Breast epithelium (tissue), 3 donors: ENCODE measurements around the gene MCF2L2.

Experiments
- POLR2A ChIP-seq: fragments of 450-650 bp; IDR thresholded peaks from one replicate; pipeline ENCODE4 v1.6.1; 2016; ENCODE audit warnings: antibody characterized with exemption, mild to moderate bottlenecking, moderate library complexity
- TF ChIP-seq, protein P1 (sequence below), 3 donors: fragments of 450-650 bp; IDR thresholded peaks; one replicate each; pipeline ENCODE4 v1.5.1; 2016 to 2017; ENCODE audit warnings: antibody characterized with exemption in 3 of 3, mild to moderate bottlenecking in 3 of 3, moderate library complexity in 3 of 3

DNA sequence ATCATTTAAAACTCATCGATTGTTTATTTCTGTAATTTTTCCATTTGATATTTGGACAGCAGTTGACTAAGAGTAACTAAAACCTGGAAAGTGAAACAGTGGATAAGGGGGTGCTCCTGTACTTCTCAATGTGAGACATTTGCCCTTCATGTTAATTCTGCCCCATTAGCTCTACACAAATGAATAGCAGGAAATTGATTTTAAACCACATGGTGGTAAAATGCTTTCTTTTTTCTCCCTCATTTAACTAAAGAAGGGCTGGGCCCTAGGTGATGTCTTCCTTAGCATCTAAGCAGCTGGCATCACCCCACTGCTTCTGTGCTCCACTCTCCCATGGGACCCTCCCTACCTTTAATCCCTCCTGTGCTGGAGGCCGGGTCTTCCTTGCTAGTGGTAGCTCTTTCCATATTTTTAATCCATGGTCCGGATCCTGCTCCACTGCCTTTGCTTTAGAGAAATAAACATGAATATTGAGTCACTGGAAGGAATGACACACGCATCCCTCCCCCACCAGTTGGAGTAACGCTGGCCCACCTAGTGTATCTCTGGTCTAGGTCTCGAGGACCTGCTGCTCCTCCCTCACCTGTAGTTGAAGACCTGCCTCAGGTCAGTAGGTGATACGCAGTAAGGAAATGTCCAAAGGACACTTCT lies 235.6 kb downstream of the MCF2L2 start:
- TF ChIP-seq POLR2A = no peak
- TF ChIP-seq, protein P1, sequence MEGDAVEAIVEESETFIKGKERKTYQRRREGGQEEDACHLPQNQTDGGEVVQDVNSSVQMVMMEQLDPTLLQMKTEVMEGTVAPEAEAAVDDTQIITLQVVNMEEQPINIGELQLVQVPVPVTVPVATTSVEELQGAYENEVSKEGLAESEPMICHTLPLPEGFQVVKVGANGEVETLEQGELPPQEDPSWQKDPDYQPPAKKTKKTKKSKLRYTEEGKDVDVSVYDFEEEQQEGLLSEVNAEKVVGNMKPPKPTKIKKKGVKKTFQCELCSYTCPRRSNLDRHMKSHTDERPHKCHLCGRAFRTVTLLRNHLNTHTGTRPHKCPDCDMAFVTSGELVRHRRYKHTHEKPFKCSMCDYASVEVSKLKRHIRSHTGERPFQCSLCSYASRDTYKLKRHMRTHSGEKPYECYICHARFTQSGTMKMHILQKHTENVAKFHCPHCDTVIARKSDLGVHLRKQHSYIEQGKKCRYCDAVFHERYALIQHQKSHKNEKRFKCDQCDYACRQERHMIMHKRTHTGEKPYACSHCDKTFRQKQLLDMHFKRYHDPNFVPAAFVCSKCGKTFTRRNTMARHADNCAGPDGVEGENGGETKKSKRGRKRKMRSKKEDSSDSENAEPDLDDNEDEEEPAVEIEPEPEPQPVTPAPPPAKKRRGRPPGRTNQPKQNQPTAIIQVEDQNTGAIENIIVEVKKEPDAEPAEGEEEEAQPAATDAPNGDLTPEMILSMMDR (IDR thresholded peaks at IDR 0.05) = no peak
